H9 (cell line): ENCODE measurements around the gene RPL18. TPM values are rescaled to one million over a fixed set of nuclear protein-coding genes. Genes with fewer than 3 reads are reported as not detected.

Source experiments
- DNase-seq: peaks from one replicate; pipeline ENCODE4 v3.0.0-alpha.2; 2017
- H2AFZ ChIP-seq: one replicate; pipeline ENCODE4 v1.6.1; 2013; ENCODE audit warnings: mild to moderate bottlenecking, low read length, control low read depth, moderate library complexity
- H2AK5ac ChIP-seq: 2 replicates; pipeline ENCODE4 v1.6.1; 2013; ENCODE audit warnings: low read length, control low read depth, mixed read lengths; ENCODE audit not compliant: insufficient read length
- H2BK120ac ChIP-seq: one replicate; pipeline ENCODE4 v1.6.1; 2013; ENCODE audit warnings: low read depth, mild to moderate bottlenecking, low read length, control low read depth, inconsistent platforms; ENCODE audit not compliant: poor library complexity, severe bottlenecking
- H2BK12ac ChIP-seq: 2 replicates; pipeline ENCODE4 v1.6.1; 2013; ENCODE audit warnings: low read length, control low read depth, mixed read lengths, low read depth; ENCODE audit not compliant: insufficient read length
- H2BK15ac ChIP-seq: 2 replicates; pipeline ENCODE4 v1.6.1; 2013; ENCODE audit warnings: low read depth, low read length, control low read depth
- H2BK20ac ChIP-seq: one replicate; pipeline ENCODE4 v1.6.1; 2013; ENCODE audit warnings: low read depth, mild to moderate bottlenecking, low read length, control low read depth, inconsistent platforms; ENCODE audit not compliant: poor library complexity, severe bottlenecking
- H2BK5ac ChIP-seq: 2 replicates; pipeline ENCODE4 v1.6.1; 2013; ENCODE audit warnings: low read length, control low read depth, mixed read lengths; ENCODE audit not compliant: insufficient read length
- H3K14ac ChIP-seq: 2 replicates; pipeline ENCODE4 v1.6.1; 2013; ENCODE audit warnings: low read length, control low read depth; ENCODE audit not compliant: insufficient read depth
- H3K18ac ChIP-seq: 2 replicates; pipeline ENCODE4 v1.6.1; 2013; ENCODE audit warnings: low read depth, mild to moderate bottlenecking, mixed read lengths, low read length, control low read depth; ENCODE audit not compliant: insufficient read length
- H3K23ac ChIP-seq: 2 replicates; pipeline ENCODE4 v1.6.1; 2013; ENCODE audit warnings: low read length, control low read depth, mixed read lengths, low read depth; ENCODE audit not compliant: insufficient read length
- H3K23me2 ChIP-seq: 2 replicates; pipeline ENCODE4 v1.6.1; 2013; ENCODE audit warnings: low read depth, mild to moderate bottlenecking, mixed read lengths, low read length, control low read depth; ENCODE audit not compliant: insufficient read length, poor library complexity, severe bottlenecking
- H3K27ac ChIP-seq: 2 replicates; pipeline ENCODE4 v1.5.1; 2013; ENCODE audit warnings: low read length, control low read depth, mixed read lengths, low read depth; ENCODE audit not compliant: insufficient read length
- H3K27me3 ChIP-seq: 2 replicates; pipeline ENCODE4 v1.6.1; 2013; ENCODE audit warnings: low read length, control low read depth, inconsistent platforms; ENCODE audit not compliant: insufficient read depth
- H3K4ac ChIP-seq: 2 replicates; pipeline ENCODE4 v1.6.1; 2013; ENCODE audit warnings: low read depth, mild to moderate bottlenecking, control low read depth, inconsistent platforms, low read length, moderate library complexity
- H3K4me1 ChIP-seq: 2 replicates; pipeline ENCODE4 v1.6.1; 2013; ENCODE audit warnings: low read length, control low read depth, inconsistent platforms; ENCODE audit not compliant: insufficient read depth
- H3K4me2 ChIP-seq: 2 replicates; pipeline ENCODE4 v1.6.1; 2013; ENCODE audit warnings: low read length, control low read depth, mixed read lengths; ENCODE audit not compliant: insufficient read length, insufficient read depth
- H3K56ac ChIP-seq: 2 replicates; pipeline ENCODE4 v1.6.1; 2013; ENCODE audit warnings: low read depth, mild to moderate bottlenecking, mixed read lengths, low read length, control low read depth; ENCODE audit not compliant: insufficient read length
- H3K79me1 ChIP-seq: 2 replicates; pipeline ENCODE4 v1.6.1; 2013; ENCODE audit warnings: low read depth, mild to moderate bottlenecking, moderate library complexity, low read length, control low read depth, inconsistent platforms; ENCODE audit not compliant: insufficient read depth, poor library complexity, severe bottlenecking
- H3K79me2 ChIP-seq: 2 replicates; pipeline ENCODE4 v1.6.1; 2013; ENCODE audit warnings: low read length, control low read depth, inconsistent platforms; ENCODE audit not compliant: insufficient read depth
- H3K9ac ChIP-seq: 2 replicates; pipeline ENCODE4 v1.6.1; 2013; ENCODE audit warnings: low read length, control low read depth, mixed read lengths; ENCODE audit not compliant: insufficient read length; ENCODE audit errors: extremely low read depth
- H3K9me3 ChIP-seq: one replicate; pipeline ENCODE4 v1.6.1; 2013; ENCODE audit warnings: low read depth, low read length, inconsistent platforms; ENCODE audit not compliant: control insufficient read depth
- H3T11ph ChIP-seq: one replicate; pipeline ENCODE4 v1.6.1; 2013; ENCODE audit warnings: mild to moderate bottlenecking, low read length, control low read depth, inconsistent platforms
- H4K20me1 ChIP-seq: one replicate; pipeline ENCODE4 v1.6.1; 2013; ENCODE audit not compliant: control insufficient read depth, insufficient read length, insufficient read depth
- H4K5ac ChIP-seq: 2 replicates; pipeline ENCODE4 v1.6.1; 2013; ENCODE audit warnings: low read depth, mild to moderate bottlenecking, mixed read lengths, low read length, control low read depth; ENCODE audit not compliant: insufficient read length
- H4K8ac ChIP-seq: replicated peaks from 2 replicates; pipeline ENCODE4 v1.6.1; 2013; ENCODE audit warnings: low read length, control low read depth, mixed read lengths, low read depth; ENCODE audit not compliant: insufficient read length
- H4K91ac ChIP-seq: 2 replicates; pipeline ENCODE4 v1.6.1; 2013; ENCODE audit warnings: low read depth, mild to moderate bottlenecking, moderate library complexity, mixed read lengths, low read length, control low read depth; ENCODE audit not compliant: insufficient read length
- H3K27ac Mint-ChIP-seq, 3 experiments: 2 replicates in 2 of 3; 3 replicates in 1 of 3; pipeline ENCODE4 v1.8.0; 2020 to 2021; ENCODE audit warnings: mixed read lengths in 3 of 3, mild to moderate bottlenecking in 1 of 3, moderate library complexity in 1 of 3
- H3K27me3 Mint-ChIP-seq: 2 replicates; pipeline ENCODE4 v1.8.0; 2021; ENCODE audit warnings: low read depth, mild to moderate bottlenecking, moderate library complexity, mixed read lengths
- H3K36me3 Mint-ChIP-seq, 3 experiments: 2 replicates in 2 of 3; 3 replicates in 1 of 3; pipeline ENCODE4 v1.8.0; 2020 to 2021; ENCODE audit warnings: low read depth in 3 of 3, mixed read lengths in 3 of 3; ENCODE audit not compliant: insufficient read depth in 1 of 3
- H3K4me1 Mint-ChIP-seq, 2 experiments: 2 replicates each; pipeline ENCODE4 v1.8.0; 2020; ENCODE audit warnings: mixed read lengths in 2 of 2
- H3K4me3 Mint-ChIP-seq, 2 experiments: 2 replicates in 1 of 2; 3 replicates in 1 of 2; pipeline ENCODE4 v1.8.0; 2020 to 2021; ENCODE audit warnings: mild to moderate bottlenecking in 2 of 2, mixed read lengths in 2 of 2, moderate library complexity in 1 of 2
- H3K9me3 Mint-ChIP-seq, 2 experiments: 2 replicates in 1 of 2; 3 replicates in 1 of 2; pipeline ENCODE4 v1.8.0; 2020; ENCODE audit warnings: mild to moderate bottlenecking in 2 of 2, mixed read lengths in 2 of 2, moderate library complexity in 1 of 2
- CTCF ChIP-seq: fragments of 200-600 bp; sonication (generic); conservative IDR thresholded peaks from 3 replicates; pipeline ENCODE4 v1.8.0; 2021; ENCODE audit warnings: antibody characterized with exemption, mild to moderate bottlenecking
- WGBS: extraction: QIAGEN DNeasy Blood & Tissue Kit; methylation state at CpG from one replicate; pipeline ENCODE4 v1.1.7; 2013; ENCODE audit warnings: missing lambda C conversion rate, low lambda C conversion rate, mixed read lengths; ENCODE audit not compliant: insufficient read length; ENCODE audit errors: extremely low coverage; 5-methylcytosine and 5-hydroxymethylcytosine counted together
- total RNA-seq: library from RNA; stranded (reverse); gene quantifications from 2 replicates; pipeline ENCODE4 v1.2.1, GENCODE V29; 2021

RPL18 gene
- total RNA-seq, 1 experiment from 2014 or later = 1,855 TPM

GRCh38 chr19:48613024-48613851 lies 5.7 kb downstream of the RPL18 start:
- H3K9me3 ChIP-seq = no peaks in the 10 kb centered on the region
- H3K27me3 Mint-ChIP-seq = no peaks in the 10 kb centered on the region; the same call in 1 of the 2 replicates
- H3K9me3 Mint-ChIP-seq = no peaks in the 10 kb centered on the region; a peak in 1 of 5 replicates
- no peak overlapping the region for H3K4ac ChIP-seq
- H2AK5ac ChIP-seq = no peak overlapping the region
- H3K18ac ChIP-seq = no peak overlapping the region
- no peak overlapping the region for H3K9ac ChIP-seq
- no peak overlapping the region for H4K8ac ChIP-seq
- no peak overlapping the region for H2BK15ac ChIP-seq
- no peaks in the 10 kb centered on the region for H3K27me3 ChIP-seq
- H3K4me3 Mint-ChIP-seq = peak overlapping the region in 1 of 2 experiments; percentile 68; a peak in 2 of 5 replicates
- TF ChIP-seq CTCF = no peak
- peaks cover 4% of the 10 kb centered on the region for H3K79me1 ChIP-seq
- no peak overlapping the region for H3T11ph ChIP-seq
- H3K23ac ChIP-seq = no peak overlapping the region
- WGBS = no CpG with 5 or more reads among the region's 39 CpGs
- H3K14ac ChIP-seq = no peak overlapping the region
- H2BK120ac ChIP-seq = no peak overlapping the region
- peaks cover 5% of the 10 kb centered on the region for H3K23me2 ChIP-seq
- no peak overlapping the region for H3K56ac ChIP-seq
- peaks cover 11% of the 10 kb centered on the region; the same call in 1 of the 2 replicates for H3K79me2 ChIP-seq
- no peak overlapping the region for H3K4me2 ChIP-seq
- no peaks in the 10 kb centered on the region for H4K20me1 ChIP-seq
- no peak overlapping the region for H4K91ac ChIP-seq
- peaks cover 30 to 48% of the 10 kb centered on the region in 2 experiments for H3K4me1 Mint-ChIP-seq
- H3K36me3 Mint-ChIP-seq = peaks cover 31 to 54% (median 44%) of the 10 kb centered on the region in 3 experiments
- H3K27ac ChIP-seq = no peak overlapping the region
- H4K5ac ChIP-seq = no peak overlapping the region
- H2BK5ac ChIP-seq = no peak overlapping the region
- DNase-seq = peak; percentile 36
- no peak overlapping the region for H2AFZ ChIP-seq
- peaks cover 3% of the 10 kb centered on the region; the same call in 1 of the 2 replicates for H3K4me1 ChIP-seq
- H3K27ac Mint-ChIP-seq = peak overlapping the region; percentile 94 to 98 (median 96)
- H2BK20ac ChIP-seq = no peak overlapping the region
- no peak overlapping the region for H2BK12ac ChIP-seq
